Measurements from ENCODE around the gene PLLP.
"Not testable (repeated sequence)": the region's sequence is repeated elsewhere in the genome, so short reads cannot be mapped to it uniquely, and the experiment has no call there.

The PLLP gene

GRCh38 chr16:57270221-57271062 lies 14.0 kb downstream of the PLLP start:
- Mint-ChIP-seq H3K27me3 (no peaks in the 10 kb centered on the region), H3K27ac (no peak overlapping the region), H3K4me1 (no peaks in the 10 kb centered on the region), H3K9me3 (no peaks in the 10 kb centered on the region), H3K36me3 (no peaks in the 10 kb centered on the region), H3K4me3 (no peak overlapping the region)
- ATAC-seq = no peak

- Mint-ChIP-seq H3K9me3 (no peaks in the 10 kb centered on the region), H3K27ac (no peak overlapping the region), H3K4me1 (no peaks in the 10 kb centered on the region), H3K36me3 (no peaks in the 10 kb centered on the region), H3K4me3 (no peak overlapping the region), H3K27me3 (no peaks in the 10 kb centered on the region)
- ATAC-seq = no peak
Measured at GRCh38 chr16:57268804-57269800, 15.4 kb downstream of the PLLP start.

- H3K27me3 Mint-ChIP-seq, H3K4me3 Mint-ChIP-seq, H3K9me3 Mint-ChIP-seq, H3K36me3 Mint-ChIP-seq, H3K27ac Mint-ChIP-seq, H3K4me1 Mint-ChIP-seq, ATAC-seq: not testable (repeated sequence)
Measured at GRCh38 chr16:57267343-57267742, 17.1 kb downstream of the PLLP start.

GRCh38 chr16:57266531-57267260 lies 17.8 kb downstream of the PLLP start:
- H3K36me3 Mint-ChIP-seq = no peaks in the 10 kb centered on the region
- H3K4me3 Mint-ChIP-seq = no peak overlapping the region
- no peaks in the 10 kb centered on the region for H3K27me3 Mint-ChIP-seq
- no peaks in the 10 kb centered on the region for H3K4me1 Mint-ChIP-seq
- H3K27ac Mint-ChIP-seq = no peak overlapping the region
- H3K9me3 Mint-ChIP-seq = no peaks in the 10 kb centered on the region
- ATAC-seq = no peak

GRCh38 chr16:57265850-57266530 lies 18.5 kb downstream of the PLLP start:
- Mint-ChIP-seq H3K27ac (no peak overlapping the region), H3K4me1 (no peaks in the 10 kb centered on the region), H3K36me3 (no peaks in the 10 kb centered on the region), H3K9me3 (no peaks in the 10 kb centered on the region), H3K27me3 (no peaks in the 10 kb centered on the region), H3K4me3 (no peak overlapping the region)
- ATAC-seq = no peak

- H3K27ac Mint-ChIP-seq = no peak overlapping the region
- H3K4me3 Mint-ChIP-seq = no peak overlapping the region
- no peaks in the 10 kb centered on the region for H3K27me3 Mint-ChIP-seq
- H3K36me3 Mint-ChIP-seq = no peaks in the 10 kb centered on the region
- H3K9me3 Mint-ChIP-seq = no peaks in the 10 kb centered on the region
- ATAC-seq = no peak
- peaks cover 10% of the 10 kb centered on the region for H3K4me1 Mint-ChIP-seq
Measured at GRCh38 chr16:57264950-57265371, 19.5 kb downstream of the PLLP start.

GRCh38 chr16:57264381-57264780 lies 20.1 kb downstream of the PLLP start:
- H3K27me3 Mint-ChIP-seq = no peaks in the 10 kb centered on the region
- no peak overlapping the region for H3K27ac Mint-ChIP-seq
- no peaks in the 10 kb centered on the region for H3K9me3 Mint-ChIP-seq
- H3K4me3 Mint-ChIP-seq = no peak overlapping the region
- no peaks in the 10 kb centered on the region for H3K36me3 Mint-ChIP-seq
- H3K4me1 Mint-ChIP-seq = peaks cover 12% of the 10 kb centered on the region
- ATAC-seq = no peak

GRCh38 chr16:57263541-57264351 lies 20.7 kb downstream of the PLLP start:
- no peaks in the 10 kb centered on the region for H3K36me3 Mint-ChIP-seq
- H3K4me3 Mint-ChIP-seq = no peak overlapping the region
- peaks cover 12% of the 10 kb centered on the region for H3K4me1 Mint-ChIP-seq
- no peaks in the 10 kb centered on the region for H3K9me3 Mint-ChIP-seq
- H3K27me3 Mint-ChIP-seq = no peaks in the 10 kb centered on the region
- no peak for ATAC-seq
- H3K27ac Mint-ChIP-seq = peak overlapping the region; percentile 7

GRCh38 chr16:57262841-57263540 lies 21.5 kb downstream of the PLLP start:
- ATAC-seq = no peak
- Mint-ChIP-seq H3K9me3 (no peaks in the 10 kb centered on the region), H3K27me3 (no peaks in the 10 kb centered on the region), H3K36me3 (no peaks in the 10 kb centered on the region), H3K4me1 (peaks cover 12% of the 10 kb centered on the region), H3K4me3 (no peak overlapping the region), H3K27ac (peak overlapping the region; percentile 7)

- ATAC-seq = no peak
- Mint-ChIP-seq H3K27ac (no peak overlapping the region), H3K27me3 (no peaks in the 10 kb centered on the region), H3K9me3 (no peaks in the 10 kb centered on the region), H3K4me3 (no peak overlapping the region), H3K36me3 (no peaks in the 10 kb centered on the region), H3K4me1 (peaks cover 12% of the 10 kb centered on the region)
Measured at GRCh38 chr16:57261806-57262205, 22.7 kb downstream of the PLLP start.

- Mint-ChIP-seq H3K4me1 (peaks cover 12% of the 10 kb centered on the region), H3K4me3 (peak overlapping the region; percentile 62), H3K9me3 (no peaks in the 10 kb centered on the region), H3K36me3 (peaks cover 5% of the 10 kb centered on the region), H3K27me3 (no peaks in the 10 kb centered on the region), H3K27ac (peak overlapping the region; percentile 92)
- peak; percentile 60 for ATAC-seq
Measured at GRCh38 chr16:57260294-57260929, 24.1 kb downstream of the PLLP start.

- no peaks in the 10 kb centered on the region for H3K9me3 Mint-ChIP-seq
- no peak overlapping the region for H3K27ac Mint-ChIP-seq
- H3K36me3 Mint-ChIP-seq = peaks cover 11% of the 10 kb centered on the region
- no peak overlapping the region for H3K4me3 Mint-ChIP-seq
- peaks cover 12% of the 10 kb centered on the region for H3K4me1 Mint-ChIP-seq
- H3K27me3 Mint-ChIP-seq = no peaks in the 10 kb centered on the region
- no peak for ATAC-seq
Measured at GRCh38 chr16:57258910-57259475, 25.5 kb downstream of the PLLP start.

All from stimulated activated memory B cell treated with anti-CD40 and anti-IgM and Interleukin-4, amounts not matched to agents 10 μg/mL and 1 μg/mL and 100 μg/mL, for 72 hours (primary cell).